ENCODE results near the gene CD163L1.

- TF ChIP-seq CTCF (IDR thresholded peaks at IDR 0.05; ENCODE audit: low read depth, low read length) = no peak
- no peak for TF ChIP-seq EZH2phosphoT487 (IDR thresholded peaks at IDR 0.05; ENCODE audit: low read depth)
Measured at GRCh38 chr12:7310070-7310469, 133.9 kb downstream of the CD163L1 start.

Data from OCI-LY3 (cell line).